ENCODE data around the gene CNTNAP2. TPM values are rescaled to one million over a fixed set of nuclear protein-coding genes. Genes with fewer than 3 reads are reported as not detected.

The CNTNAP2 gene
- total RNA-seq: under 1 TPM in 1 of 2 donors, not detected in 1; under 0.01 TPM

GRCh38 chr7:146116521-146117222 is at the start of gene CNTNAP2:
TSS of gene CNTNAP2 (plus strand) at chr7:146116801. CDS start at chr7:146116877, 76 bp downstream.

Small RNA genes lying within 50 kb of the gene (small RNA-seq; reads per million reads assigned to genes)
- gene AC005518.2 (0 reads per million in 2 donors), gene MIR548F4 (0 reads per million in 2 donors), gene RANP2 (0 reads per million in 2 donors), gene RF00012 (0 to 0.09 reads per million in 2 donors), gene RF00019 (0 reads per million in 2 donors), gene RF02271 (0 reads per million in 2 donors), gene RN7SL456P (0 reads per million in 2 donors), gene RN7SL72P (0 reads per million in 2 donors), gene RNA5SP249 (0 reads per million in 2 donors), gene RNU6-1184P (0 reads per million in 2 donors)
